ENCODE results near the gene GLI1.

Gene GLI1

DNA sequence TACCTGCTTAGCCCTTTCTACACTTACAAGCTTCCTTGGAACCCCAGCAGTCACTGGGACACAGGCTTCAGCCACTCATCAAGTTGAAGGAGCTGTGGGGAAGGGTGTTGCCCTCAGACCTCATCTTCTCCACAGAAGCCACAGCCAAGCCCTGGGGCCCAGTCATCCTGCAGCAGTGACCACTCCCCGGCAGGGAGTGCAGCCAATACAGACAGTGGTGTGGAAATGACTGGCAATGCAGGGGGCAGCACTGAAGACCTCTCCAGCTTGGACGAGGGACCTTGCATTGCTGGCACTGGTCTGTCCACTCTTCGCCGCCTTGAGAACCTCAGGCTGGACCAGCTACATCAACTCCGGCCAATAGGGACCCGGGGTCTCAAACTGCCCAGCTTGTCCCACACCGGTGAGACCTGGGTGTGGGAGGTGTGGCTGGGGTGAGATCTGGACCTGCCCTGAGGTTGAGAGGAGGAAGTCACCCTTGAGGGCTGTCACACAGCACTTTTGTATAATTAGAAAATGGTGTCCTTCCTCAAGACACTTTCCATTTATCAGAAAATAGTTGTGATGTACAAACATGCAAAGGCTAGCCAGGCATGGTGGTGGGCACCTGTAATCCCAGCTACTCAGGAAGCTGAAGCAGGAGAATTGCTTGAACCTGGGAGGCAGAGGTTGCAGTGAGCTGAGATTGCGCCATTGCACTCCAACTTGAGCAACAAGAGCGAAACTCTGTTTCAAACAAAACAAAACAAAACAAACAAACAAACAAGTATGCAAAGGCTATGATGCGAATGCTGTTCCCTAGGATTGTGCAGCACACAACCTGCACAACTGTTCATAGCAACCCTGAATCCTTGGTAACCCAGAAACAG, 9.9 kb downstream of the GLI1 start:
- H3K27ac ChIP-seq (replicated peaks) = no peak overlapping the region
- no peak overlapping the region for H3K4me3 ChIP-seq (replicated peaks; ENCODE audit: insufficient read depth, low read length)
- DNase-seq (ENCODE audit: low read depth in 1 of 2, low spot score in 1 of 2) = no peak
- H3K27me3 ChIP-seq (ENCODE audit: insufficient read depth, poor library complexity, severe bottlenecking) = no peaks in the 10 kb centered on the region
- TF ChIP-seq GABPA (IDR thresholded peaks at IDR 0.05; ENCODE audit: low read depth) (no peak), SPI1 (IDR thresholded peaks at IDR 0.05; ENCODE audit: borderline replicate concordance, low read depth) (no peak)

DNA sequence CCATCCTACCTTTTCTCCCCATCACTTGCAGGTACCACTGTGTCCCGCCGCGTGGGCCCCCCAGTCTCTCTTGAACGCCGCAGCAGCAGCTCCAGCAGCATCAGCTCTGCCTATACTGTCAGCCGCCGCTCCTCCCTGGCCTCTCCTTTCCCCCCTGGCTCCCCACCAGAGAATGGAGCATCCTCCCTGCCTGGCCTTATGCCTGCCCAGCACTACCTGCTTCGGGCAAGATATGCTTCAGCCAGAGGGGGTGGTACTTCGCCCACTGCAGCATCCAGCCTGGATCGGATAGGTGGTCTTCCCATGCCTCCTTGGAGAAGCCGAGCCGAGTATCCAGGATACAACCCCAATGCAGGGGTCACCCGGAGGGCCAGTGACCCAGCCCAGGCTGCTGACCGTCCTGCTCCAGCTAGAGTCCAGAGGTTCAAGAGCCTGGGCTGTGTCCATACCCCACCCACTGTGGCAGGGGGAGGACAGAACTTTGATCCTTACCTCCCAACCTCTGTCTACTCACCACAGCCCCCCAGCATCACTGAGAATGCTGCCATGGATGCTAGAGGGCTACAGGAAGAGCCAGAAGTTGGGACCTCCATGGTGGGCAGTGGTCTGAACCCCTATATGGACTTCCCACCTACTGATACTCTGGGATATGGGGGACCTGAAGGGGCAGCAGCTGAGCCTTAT, 10.8 kb downstream of the GLI1 start:
- DNase-seq (ENCODE audit: low read depth in 1 of 2, low spot score in 1 of 2) = no peak

GRCh38 chr12:57470970-57471656, 11.5 kb downstream of the GLI1 start:
- Histone ChIP-seq H3K4me3 (replicated peaks; ENCODE audit: insufficient read depth, low read length) (no peak overlapping the region), H3K27ac (replicated peaks) (no peak overlapping the region), H3K27me3 (ENCODE audit: insufficient read depth, poor library complexity, severe bottlenecking) (no peaks in the 10 kb centered on the region)
- TF ChIP-seq, protein P1, sequence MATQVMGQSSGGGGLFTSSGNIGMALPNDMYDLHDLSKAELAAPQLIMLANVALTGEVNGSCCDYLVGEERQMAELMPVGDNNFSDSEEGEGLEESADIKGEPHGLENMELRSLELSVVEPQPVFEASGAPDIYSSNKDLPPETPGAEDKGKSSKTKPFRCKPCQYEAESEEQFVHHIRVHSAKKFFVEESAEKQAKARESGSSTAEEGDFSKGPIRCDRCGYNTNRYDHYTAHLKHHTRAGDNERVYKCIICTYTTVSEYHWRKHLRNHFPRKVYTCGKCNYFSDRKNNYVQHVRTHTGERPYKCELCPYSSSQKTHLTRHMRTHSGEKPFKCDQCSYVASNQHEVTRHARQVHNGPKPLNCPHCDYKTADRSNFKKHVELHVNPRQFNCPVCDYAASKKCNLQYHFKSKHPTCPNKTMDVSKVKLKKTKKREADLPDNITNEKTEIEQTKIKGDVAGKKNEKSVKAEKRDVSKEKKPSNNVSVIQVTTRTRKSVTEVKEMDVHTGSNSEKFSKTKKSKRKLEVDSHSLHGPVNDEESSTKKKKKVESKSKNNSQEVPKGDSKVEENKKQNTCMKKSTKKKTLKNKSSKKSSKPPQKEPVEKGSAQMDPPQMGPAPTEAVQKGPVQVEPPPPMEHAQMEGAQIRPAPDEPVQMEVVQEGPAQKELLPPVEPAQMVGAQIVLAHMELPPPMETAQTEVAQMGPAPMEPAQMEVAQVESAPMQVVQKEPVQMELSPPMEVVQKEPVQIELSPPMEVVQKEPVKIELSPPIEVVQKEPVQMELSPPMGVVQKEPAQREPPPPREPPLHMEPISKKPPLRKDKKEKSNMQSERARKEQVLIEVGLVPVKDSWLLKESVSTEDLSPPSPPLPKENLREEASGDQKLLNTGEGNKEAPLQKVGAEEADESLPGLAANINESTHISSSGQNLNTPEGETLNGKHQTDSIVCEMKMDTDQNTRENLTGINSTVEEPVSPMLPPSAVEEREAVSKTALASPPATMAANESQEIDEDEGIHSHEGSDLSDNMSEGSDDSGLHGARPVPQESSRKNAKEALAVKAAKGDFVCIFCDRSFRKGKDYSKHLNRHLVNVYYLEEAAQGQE (IDR thresholded peaks at IDR 0.05; ENCODE audit: insufficient replicate concordance, low read depth) = no peak
- TF ChIP-seq SPI1 (IDR thresholded peaks at IDR 0.05; ENCODE audit: borderline replicate concordance, low read depth) = no peak
- TF ChIP-seq POLR2AphosphoS5 (IDR thresholded peaks at IDR 0.05; ENCODE audit: low read depth) = no peak
- TF ChIP-seq, protein P2, sequence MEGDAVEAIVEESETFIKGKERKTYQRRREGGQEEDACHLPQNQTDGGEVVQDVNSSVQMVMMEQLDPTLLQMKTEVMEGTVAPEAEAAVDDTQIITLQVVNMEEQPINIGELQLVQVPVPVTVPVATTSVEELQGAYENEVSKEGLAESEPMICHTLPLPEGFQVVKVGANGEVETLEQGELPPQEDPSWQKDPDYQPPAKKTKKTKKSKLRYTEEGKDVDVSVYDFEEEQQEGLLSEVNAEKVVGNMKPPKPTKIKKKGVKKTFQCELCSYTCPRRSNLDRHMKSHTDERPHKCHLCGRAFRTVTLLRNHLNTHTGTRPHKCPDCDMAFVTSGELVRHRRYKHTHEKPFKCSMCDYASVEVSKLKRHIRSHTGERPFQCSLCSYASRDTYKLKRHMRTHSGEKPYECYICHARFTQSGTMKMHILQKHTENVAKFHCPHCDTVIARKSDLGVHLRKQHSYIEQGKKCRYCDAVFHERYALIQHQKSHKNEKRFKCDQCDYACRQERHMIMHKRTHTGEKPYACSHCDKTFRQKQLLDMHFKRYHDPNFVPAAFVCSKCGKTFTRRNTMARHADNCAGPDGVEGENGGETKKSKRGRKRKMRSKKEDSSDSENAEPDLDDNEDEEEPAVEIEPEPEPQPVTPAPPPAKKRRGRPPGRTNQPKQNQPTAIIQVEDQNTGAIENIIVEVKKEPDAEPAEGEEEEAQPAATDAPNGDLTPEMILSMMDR (IDR thresholded peaks at IDR 0.05; ENCODE audit: insufficient read depth, low read length) = no peak
- TF ChIP-seq GABPA (IDR thresholded peaks at IDR 0.05; ENCODE audit: low read depth) = no peak
- DNase-seq (ENCODE audit: low read depth in 1 of 2, low spot score in 1 of 2) = no peak

More for the DNA sequence above, 10.8 kb downstream of the GLI1 start:
- Histone ChIP-seq H3K4me3 (replicated peaks; ENCODE audit: insufficient read depth, low read length) (no peak overlapping the region), H3K27me3 (ENCODE audit: insufficient read depth, poor library complexity, severe bottlenecking) (no peaks in the 10 kb centered on the region), H3K27ac (replicated peaks) (no peak overlapping the region)
- TF ChIP-seq POLR2AphosphoS5 (IDR thresholded peaks at IDR 0.05; ENCODE audit: low read depth) (no peak), SPI1 (IDR thresholded peaks at IDR 0.05; ENCODE audit: borderline replicate concordance, low read depth) (no peak), GABPA (IDR thresholded peaks at IDR 0.05; ENCODE audit: low read depth) (no peak)
- TF ChIP-seq, protein P2 (IDR thresholded peaks at IDR 0.05; ENCODE audit: insufficient read depth, low read length) = no peak
- TF ChIP-seq, protein P1 (IDR thresholded peaks at IDR 0.05; ENCODE audit: insufficient replicate concordance, low read depth) = no peak

- Histone ChIP-seq H3K4me3 (replicated peaks; ENCODE audit: insufficient read depth, low read length) (no peak overlapping the region), H3K27me3 (ENCODE audit: insufficient read depth, poor library complexity, severe bottlenecking) (no peaks in the 10 kb centered on the region), H3K27ac (replicated peaks) (no peak overlapping the region)
- TF ChIP-seq, protein P1 (IDR thresholded peaks at IDR 0.05; ENCODE audit: insufficient replicate concordance, low read depth) = no peak
- no peak for TF ChIP-seq GABPA (IDR thresholded peaks at IDR 0.05; ENCODE audit: low read depth)
- DNase-seq (ENCODE audit: low read depth in 1 of 2, low spot score in 1 of 2) = no peak
These were observed 12.1 kb downstream of the GLI1 start for GRCh38 chr12:57471661-57472060.
